ENCODE data around the gene TTC16.
A peak's percentile ranks its signal among the peaks of the same experiment; 100 is the strongest.

The TTC16 gene, protein sequence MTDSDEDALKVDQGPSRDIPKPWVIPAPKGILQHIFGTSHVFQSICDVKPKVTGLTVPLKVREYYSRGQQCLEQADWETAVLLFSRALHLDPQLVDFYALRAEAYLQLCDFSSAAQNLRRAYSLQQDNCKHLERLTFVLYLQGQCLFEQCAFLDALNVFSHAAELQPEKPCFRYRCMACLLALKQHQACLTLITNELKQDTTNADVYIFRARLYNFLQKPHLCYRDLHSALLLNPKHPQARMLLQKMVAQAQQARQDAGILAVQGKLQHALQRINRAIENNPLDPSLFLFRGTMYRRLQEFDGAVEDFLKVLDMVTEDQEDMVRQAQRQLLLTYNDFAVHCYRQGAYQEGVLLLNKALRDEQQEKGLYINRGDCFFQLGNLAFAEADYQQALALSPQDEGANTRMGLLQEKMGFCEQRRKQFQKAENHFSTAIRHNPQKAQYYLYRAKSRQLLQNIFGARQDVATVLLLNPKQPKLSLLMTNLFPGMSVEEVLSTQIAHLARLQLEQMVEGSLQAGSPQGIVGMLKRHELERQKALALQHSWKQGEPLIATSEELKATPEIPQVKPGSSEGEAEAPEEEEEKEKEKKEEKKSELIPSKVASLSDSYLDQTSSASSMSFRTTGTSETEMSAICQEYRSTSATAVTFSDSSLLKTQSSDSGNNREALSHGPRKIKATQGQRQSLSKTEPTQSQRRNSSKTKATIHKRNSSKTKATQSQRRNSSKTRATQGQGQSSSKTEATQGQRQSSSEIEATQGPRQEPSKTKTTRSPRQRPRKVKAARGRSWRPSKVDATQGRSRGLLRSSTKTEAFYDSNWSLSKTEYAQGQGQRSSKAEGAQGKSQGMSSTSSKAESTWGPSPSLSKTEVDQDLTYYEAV
- 1.5 to 66.7 (median 5.9) reads per million in 9 experiments for total RNA-seq

DNA sequence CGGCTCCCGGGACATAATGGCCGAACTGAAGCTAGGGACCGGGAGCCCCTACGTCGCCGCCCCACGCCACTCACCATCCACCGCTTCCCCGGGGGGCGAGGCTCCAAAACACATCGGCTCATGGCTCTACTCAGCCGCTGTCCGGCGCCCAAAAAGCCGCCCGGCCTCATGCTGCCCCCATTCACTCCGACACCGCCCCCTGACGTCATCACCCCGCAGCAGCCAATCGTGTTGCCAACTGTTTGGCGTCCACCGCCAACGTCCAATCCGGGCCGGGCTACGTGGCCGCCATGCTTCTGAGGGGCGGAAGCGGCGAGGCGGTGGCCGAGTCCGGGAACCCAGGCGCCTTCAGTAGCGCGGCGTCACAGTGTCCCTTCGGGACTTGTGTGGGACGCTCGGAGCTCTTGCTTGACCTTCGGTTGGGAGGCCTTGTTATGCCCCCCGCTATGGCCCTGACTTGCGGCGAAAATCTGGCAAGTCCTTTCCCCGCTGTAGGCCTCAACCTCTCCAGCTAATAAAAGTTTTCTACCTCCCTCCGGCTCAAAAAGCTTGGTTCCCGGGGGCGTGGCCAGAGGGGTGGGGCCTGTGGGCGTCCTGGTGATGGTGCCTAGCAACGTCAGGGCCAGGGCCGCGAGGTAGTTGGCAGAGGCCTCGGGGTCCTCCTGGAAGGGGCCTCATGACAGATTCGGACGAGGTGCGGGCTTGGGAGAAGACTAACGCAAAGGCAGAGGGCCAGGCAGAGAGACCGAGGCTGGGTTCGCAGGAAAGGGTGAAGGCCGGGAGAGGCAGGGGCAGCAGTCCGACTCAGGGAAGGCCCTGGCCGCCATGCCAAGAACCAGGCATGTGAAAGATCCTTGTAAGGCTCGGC is at the start of gene TTC16, which contains the start of gene PTRH1:
TSS of gene TTC16 (plus strand) at position 610 of the 868 bp plus-strand sequence. CDS start at position 677, 67 bp downstream.
TSS of gene PTRH1 (minus strand) at position 194 of the 868 bp plus-strand sequence. CDS start at position 170, 24 bp downstream.
- Mint-ChIP-seq H3K36me3 (ENCODE audit: insufficient read depth) (peaks cover 13% of the 10 kb centered on the region), H3K4me1 (ENCODE audit: low read depth in 2 of 2) (peaks cover 39 to 46% of the 10 kb centered on the region in 2 donors), H3K4me3 (peak within 1 kb of the TSS; percentile 87 to 91), H3K27ac (peak within 1 kb of the TSS; percentile 89 to 95), H3K9me3 (no peaks in the 10 kb centered on the region), H3K27me3 (no peaks in the 10 kb centered on the region)
- DNase-seq (peak; percentile 96 to 98 (median 96)), ATAC-seq (replicated peaks) (peak; percentile 88)

DNA sequence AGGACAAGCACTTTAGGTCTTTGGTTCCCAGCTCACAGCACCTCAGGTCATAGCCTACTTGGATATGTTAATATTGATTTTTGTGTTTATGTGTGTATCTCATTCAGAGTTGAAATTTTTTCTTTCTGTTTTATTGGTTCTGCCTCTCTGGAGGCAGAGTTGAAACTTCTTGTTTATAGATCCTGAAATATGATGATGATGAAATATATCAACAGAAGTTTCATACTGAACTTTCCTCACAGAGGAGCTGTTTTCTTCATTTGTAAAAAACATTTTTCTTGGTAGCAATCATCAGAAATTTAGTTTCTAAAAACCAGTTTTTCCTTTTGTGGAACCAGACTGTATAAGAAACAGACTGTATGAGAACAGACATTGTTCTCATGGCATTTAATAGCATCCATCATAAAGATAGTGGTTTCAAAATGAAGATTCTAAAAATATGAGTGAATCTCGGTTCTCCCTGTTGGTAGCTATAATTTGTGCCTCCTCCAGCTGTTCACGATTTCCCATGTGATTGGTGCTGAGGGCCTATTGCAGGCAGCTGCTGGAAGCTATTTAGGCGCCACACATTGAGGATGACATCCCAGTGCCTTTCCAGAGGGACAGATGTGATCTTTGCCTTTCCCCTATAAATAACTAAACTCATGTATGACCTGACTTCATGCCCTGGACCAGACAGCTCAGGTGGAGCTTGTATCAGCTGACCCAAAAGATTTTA is 48.6 kb upstream of the TTC16 start:
- H3K36me3 Mint-ChIP-seq (ENCODE audit: insufficient read depth), result peaks cover 7% of the 10 kb centered on the region
- peaks cover 8 to 11% of the 10 kb centered on the region in 2 donors for H3K27me3 Mint-ChIP-seq
- no peak for ATAC-seq (replicated peaks)
- H3K27ac Mint-ChIP-seq, result no peak overlapping the region
- H3K4me1 Mint-ChIP-seq (ENCODE audit: low read depth in 2 of 2), result no peaks in the 10 kb centered on the region
- H3K9me3 Mint-ChIP-seq, result no peaks in the 10 kb centered on the region
- no peak for DNase-seq
- no peak overlapping the region for H3K4me3 Mint-ChIP-seq

DNA sequence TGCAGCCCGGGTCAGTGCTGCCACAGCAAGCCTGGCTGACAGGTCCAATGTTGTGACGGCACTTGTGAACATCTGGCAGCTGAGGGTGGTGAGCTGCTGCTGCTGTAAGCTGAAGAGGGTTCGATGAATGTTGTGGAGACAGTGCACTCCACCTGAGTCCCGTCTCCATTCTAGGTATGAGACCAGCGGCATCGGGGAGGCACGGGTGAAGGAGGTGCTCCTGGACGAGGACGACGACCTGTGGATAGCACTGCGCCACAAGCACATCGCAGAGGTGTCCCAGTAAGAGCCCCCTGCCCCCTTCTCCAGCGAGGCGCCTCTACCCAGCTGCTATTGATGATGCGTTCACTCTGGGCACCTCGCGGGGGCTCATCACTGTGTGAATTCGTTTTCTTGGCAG is 48.0 kb upstream of the TTC16 start:
- peaks cover 7% of the 10 kb centered on the region for H3K36me3 Mint-ChIP-seq (ENCODE audit: insufficient read depth)
- no peak for ATAC-seq (replicated peaks)
- no peaks in the 10 kb centered on the region for H3K9me3 Mint-ChIP-seq
- no peak overlapping the region for H3K27ac Mint-ChIP-seq
- H3K4me1 Mint-ChIP-seq (ENCODE audit: low read depth in 2 of 2), result no peaks in the 10 kb centered on the region
- DNase-seq, result no peak
- peaks cover 8 to 11% of the 10 kb centered on the region in 2 donors for H3K27me3 Mint-ChIP-seq
- H3K4me3 Mint-ChIP-seq, result no peak overlapping the region

DNA sequence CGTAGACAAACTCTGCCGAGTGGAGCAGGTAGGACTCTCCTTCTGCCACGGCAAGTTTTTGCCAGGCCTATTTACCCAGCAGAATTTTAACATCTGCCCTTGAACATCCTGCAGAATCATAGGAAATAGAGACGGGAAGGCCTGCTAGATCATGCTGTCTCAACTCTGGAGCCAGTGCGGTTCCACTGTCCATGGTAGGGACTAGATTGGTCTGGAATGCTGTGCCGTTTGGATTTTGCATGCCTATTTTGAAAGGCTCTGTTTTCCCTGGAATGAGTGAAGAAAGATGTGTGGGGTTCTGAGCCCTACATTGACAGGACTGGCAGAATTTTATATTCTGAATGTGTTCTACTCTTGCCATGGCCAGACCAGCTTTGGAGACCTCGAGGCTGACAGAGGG is 42.6 kb upstream of the TTC16 start:
- Mint-ChIP-seq H3K36me3 (ENCODE audit: insufficient read depth) (no peaks in the 10 kb centered on the region), H3K4me3 (no peak overlapping the region), H3K27ac (no peak overlapping the region), H3K9me3 (no peaks in the 10 kb centered on the region), H3K27me3 (no peaks in the 10 kb centered on the region), H3K4me1 (ENCODE audit: low read depth in 2 of 2) (no peaks in the 10 kb centered on the region)
- DNase-seq, result no peak
- ATAC-seq (replicated peaks), result no peak

DNA sequence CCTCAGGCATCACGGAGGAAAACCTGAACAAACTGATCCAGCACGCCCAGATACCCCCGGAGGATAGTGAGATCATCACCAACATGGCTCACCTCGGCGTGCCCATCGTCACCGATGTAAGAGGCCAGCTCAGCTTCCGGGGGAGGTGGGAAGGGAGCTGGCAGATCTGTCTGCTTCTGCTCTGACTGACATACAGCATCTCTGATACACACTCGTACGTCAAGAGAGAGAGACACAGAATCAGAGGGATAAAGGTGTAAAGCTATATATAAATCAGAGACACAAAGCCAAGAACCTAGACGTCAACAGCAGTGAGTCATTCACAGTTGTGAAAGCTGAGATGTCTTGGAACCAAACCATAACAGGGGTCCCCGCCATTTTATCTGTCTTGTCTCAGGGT is 39.2 kb upstream of the TTC16 start:
- no peaks in the 10 kb centered on the region for H3K36me3 Mint-ChIP-seq (ENCODE audit: insufficient read depth)
- ATAC-seq (replicated peaks) (no peak), DNase-seq (no peak)
- no peak overlapping the region for H3K27ac Mint-ChIP-seq
- no peak overlapping the region for H3K4me3 Mint-ChIP-seq
- no peaks in the 10 kb centered on the region for H3K9me3 Mint-ChIP-seq
- no peaks in the 10 kb centered on the region for H3K4me1 Mint-ChIP-seq (ENCODE audit: low read depth in 2 of 2)
- H3K27me3 Mint-ChIP-seq, result peaks cover 7 to 25% of the 10 kb centered on the region in 2 donors

DNA sequence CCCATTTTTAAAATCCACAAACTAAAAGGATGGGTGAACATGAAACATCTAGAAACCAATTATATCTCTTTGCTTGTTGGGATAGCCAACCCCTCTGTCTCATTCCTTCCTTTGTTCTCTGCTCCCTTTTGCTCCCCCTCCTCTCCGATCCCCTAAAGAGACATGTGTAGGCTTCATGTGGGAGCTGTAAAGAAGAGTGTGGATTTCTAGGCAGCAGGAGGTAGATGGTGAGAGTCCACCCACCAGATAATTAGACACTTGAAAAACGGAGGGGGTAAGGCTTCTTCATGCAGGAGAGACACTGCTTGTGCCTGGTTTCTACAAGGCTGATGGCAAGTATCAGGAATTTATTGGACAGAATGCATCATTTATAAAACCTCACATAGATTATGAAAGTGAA is 36.4 kb upstream of the TTC16 start:
- H3K27ac Mint-ChIP-seq, result no peak overlapping the region
- H3K4me3 Mint-ChIP-seq, result no peak overlapping the region
- no peak for DNase-seq
- peaks cover 0 to 1% of the 10 kb centered on the region in 2 donors for H3K4me1 Mint-ChIP-seq (ENCODE audit: low read depth in 2 of 2)
- H3K9me3 Mint-ChIP-seq, result no peaks in the 10 kb centered on the region
- no peak for ATAC-seq (replicated peaks)
- H3K27me3 Mint-ChIP-seq, result peaks cover 7 to 25% of the 10 kb centered on the region in 2 donors
- H3K36me3 Mint-ChIP-seq (ENCODE audit: insufficient read depth), result no peaks in the 10 kb centered on the region

DNA sequence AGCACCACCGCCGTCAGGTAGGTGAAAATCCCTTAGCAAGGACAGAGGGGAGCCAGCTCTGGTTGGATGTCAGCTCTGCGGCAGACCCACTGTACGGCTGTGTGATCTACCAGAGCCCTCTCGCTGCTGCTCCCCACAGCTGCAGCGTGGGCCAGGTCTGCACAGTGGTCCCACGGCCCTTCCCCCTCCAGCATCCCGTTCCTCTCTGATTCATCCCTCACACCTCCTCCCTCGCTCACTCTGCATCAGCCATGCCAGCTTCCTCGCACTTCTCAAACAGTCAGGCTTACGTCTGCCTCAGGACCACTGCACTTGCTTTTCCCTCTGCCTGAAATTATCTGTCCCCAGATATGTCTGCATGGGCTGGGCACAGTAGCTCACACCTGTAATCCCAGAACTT is 35.7 kb upstream of the TTC16 start:
- Mint-ChIP-seq H3K27me3 (peaks cover 7 to 25% of the 10 kb centered on the region in 2 donors), H3K9me3 (no peaks in the 10 kb centered on the region), H3K27ac (no peak overlapping the region), H3K4me1 (ENCODE audit: low read depth in 2 of 2) (peaks cover 0 to 1% of the 10 kb centered on the region in 2 donors), H3K36me3 (ENCODE audit: insufficient read depth) (no peaks in the 10 kb centered on the region), H3K4me3 (no peak overlapping the region)
- DNase-seq (no peak), ATAC-seq (replicated peaks) (no peak)

DNA sequence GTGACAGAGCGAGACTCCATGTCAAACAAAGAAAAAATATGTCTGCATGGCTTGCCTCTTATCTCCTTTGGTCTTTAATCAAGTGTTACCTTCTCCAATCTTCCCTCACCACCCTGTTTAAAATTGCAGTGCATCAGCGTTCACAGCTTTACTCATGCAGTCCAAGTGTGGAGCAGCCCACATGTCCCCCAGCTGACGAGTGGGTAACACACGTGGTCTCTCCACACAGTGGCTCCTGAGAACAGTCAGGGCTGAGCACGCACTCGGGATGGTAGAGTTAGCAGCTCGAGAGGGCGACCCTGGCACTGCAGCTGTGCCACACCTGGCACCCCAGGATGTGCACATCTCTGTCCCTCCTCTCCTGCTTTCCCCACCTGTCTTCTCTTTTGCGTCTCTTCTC is 35.0 kb upstream of the TTC16 start:
- Mint-ChIP-seq H3K27ac (no peak overlapping the region), H3K27me3 (peaks cover 7 to 25% of the 10 kb centered on the region in 2 donors), H3K36me3 (ENCODE audit: insufficient read depth) (no peaks in the 10 kb centered on the region), H3K4me3 (no peak overlapping the region), H3K4me1 (ENCODE audit: low read depth in 2 of 2) (peaks cover 0 to 1% of the 10 kb centered on the region in 2 donors), H3K9me3 (no peaks in the 10 kb centered on the region)
- DNase-seq (no peak), ATAC-seq (replicated peaks) (no peak)

DNA sequence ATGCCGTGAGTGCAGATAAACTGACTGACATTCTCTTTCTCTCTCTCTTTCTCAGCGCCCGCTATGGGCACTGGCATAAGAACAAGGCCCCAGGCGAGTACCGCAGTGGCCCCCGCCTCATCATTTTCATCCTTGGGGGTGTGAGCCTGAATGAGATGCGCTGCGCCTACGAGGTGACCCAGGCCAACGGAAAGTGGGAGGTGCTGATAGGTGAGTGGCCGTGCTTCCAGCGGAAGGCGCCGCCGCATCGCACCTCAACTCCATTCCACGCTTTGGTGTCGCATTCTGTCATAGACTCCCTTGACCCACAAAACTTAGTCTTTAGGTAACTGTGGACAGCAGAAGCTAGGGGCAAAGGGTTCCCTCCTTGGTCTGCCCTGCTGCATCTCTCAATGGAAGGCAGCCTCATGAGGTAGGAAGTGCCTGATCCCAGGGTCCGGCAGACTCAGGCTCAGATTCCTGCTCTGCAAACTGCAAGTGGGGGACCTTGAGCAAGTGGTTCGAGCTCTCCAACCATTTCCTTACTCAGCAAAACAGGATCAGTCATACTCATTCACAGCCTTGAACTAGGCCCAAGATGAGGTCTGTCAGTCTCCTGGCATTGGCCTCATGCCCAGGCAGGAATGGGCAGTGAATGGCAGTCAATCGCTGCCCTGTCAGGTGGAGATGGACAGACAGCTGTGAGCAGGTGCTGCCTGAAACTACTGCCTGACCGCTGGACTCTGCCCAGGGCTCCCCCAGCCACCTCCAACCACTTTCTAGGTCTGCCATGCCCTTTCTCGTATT is 33.3 kb upstream of the TTC16 start:
- H3K4me3 Mint-ChIP-seq, result no peak overlapping the region
- no peaks in the 10 kb centered on the region for H3K9me3 Mint-ChIP-seq
- H3K36me3 Mint-ChIP-seq (ENCODE audit: insufficient read depth), result no peaks in the 10 kb centered on the region
- ATAC-seq (replicated peaks), result no peak
- no peak for DNase-seq
- H3K27me3 Mint-ChIP-seq, result peaks cover 7 to 25% of the 10 kb centered on the region in 2 donors
- peaks cover 0 to 1% of the 10 kb centered on the region in 2 donors for H3K4me1 Mint-ChIP-seq (ENCODE audit: low read depth in 2 of 2)
- H3K27ac Mint-ChIP-seq, result no peak overlapping the region

DNA sequence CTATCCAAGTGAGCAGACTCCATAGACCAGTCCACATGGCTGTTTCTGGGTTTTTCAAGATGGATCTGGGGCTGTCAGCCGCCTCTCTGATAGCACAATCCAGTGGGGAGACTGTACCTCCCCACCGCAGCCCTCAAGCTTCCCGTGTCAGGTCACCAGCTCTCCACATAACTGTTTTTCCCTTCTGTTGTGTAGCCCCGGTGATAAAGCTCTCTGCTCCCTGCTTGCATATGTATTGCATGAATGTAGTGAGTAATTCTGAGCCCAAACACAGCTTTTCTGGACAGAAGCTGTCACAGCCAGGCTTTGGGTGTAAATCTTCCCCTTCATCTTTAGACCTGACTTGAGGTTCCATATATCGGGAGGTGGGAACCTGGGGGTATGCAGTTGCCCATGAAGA is 32.2 kb upstream of the TTC16 start:
- Mint-ChIP-seq H3K4me1 (ENCODE audit: low read depth in 2 of 2) (peaks cover 0 to 1% of the 10 kb centered on the region in 2 donors), H3K27ac (no peak overlapping the region), H3K36me3 (ENCODE audit: insufficient read depth) (no peaks in the 10 kb centered on the region), H3K27me3 (peaks cover 5 to 21% of the 10 kb centered on the region in 2 donors), H3K4me3 (no peak overlapping the region), H3K9me3 (no peaks in the 10 kb centered on the region)
- no peak for DNase-seq
- no peak for ATAC-seq (replicated peaks)

DNA sequence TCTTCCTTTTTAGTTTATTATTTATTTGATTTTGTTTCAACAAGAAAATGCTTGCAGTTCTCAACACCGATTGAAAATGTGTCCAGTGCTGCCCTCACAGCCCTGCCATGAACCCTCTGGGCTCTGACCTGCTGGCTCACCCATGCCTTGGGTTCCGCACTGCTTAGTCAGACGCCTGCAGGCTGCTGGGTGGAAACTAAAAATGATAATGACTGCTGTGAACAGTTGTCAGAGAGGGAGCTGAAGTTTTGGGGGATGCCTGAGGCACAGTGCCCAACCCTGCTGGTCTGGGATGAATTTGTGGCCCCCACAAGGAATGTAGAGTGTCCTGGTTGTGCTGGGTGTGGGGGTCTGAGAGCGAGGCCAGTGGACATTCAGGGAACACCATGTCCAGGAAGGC is 31.3 kb upstream of the TTC16 start:
- Mint-ChIP-seq H3K4me3 (no peak overlapping the region), H3K27ac (peak overlapping the region in 1 of 2 donors; percentile 18), H3K9me3 (no peaks in the 10 kb centered on the region), H3K36me3 (ENCODE audit: insufficient read depth) (no peaks in the 10 kb centered on the region), H3K4me1 (ENCODE audit: low read depth in 2 of 2) (peaks cover 0 to 1% of the 10 kb centered on the region in 2 donors), H3K27me3 (peaks cover 0 to 12% of the 10 kb centered on the region in 2 donors)
- DNase-seq, result no peak
- no peak for ATAC-seq (replicated peaks)

Data from effector memory CD8-positive, alpha-beta T cell (primary cell).